ENCODE results near the gene FCN2.

FCN2 gene

GRCh38 chr9:134868751-134869553, 11.7 kb upstream of the FCN2 start:
- Histone ChIP-seq H3K9me3 (ENCODE audit: severe bottlenecking) (no peaks in the 10 kb centered on the region), H3K27ac (ENCODE audit: poor library complexity, severe bottlenecking) (no peak overlapping the region), H3K27me3 (ENCODE audit: insufficient read depth, poor library complexity, severe bottlenecking) (peaks cover under 1% of the 10 kb centered on the region), H3K4me3 (ENCODE audit: severe bottlenecking) (no peak overlapping the region), H3K36me3 (ENCODE audit: low read depth) (no peaks in the 10 kb centered on the region), H3K4me1 (ENCODE audit: insufficient read depth, poor library complexity, severe bottlenecking) (no peaks in the 10 kb centered on the region)
- no peak for ATAC-seq (ENCODE audit: low read depth)
- no peak for DNase-seq (ENCODE audit: low spot score)
- TF ChIP-seq CTCF (IDR thresholded peaks at IDR 0.05; ENCODE audit: poor library complexity, severe bottlenecking): no peak

- Histone ChIP-seq H3K9me3 (ENCODE audit: severe bottlenecking) (no peaks in the 10 kb centered on the region), H3K27ac (ENCODE audit: poor library complexity, severe bottlenecking) (no peak overlapping the region), H3K4me3 (ENCODE audit: severe bottlenecking) (no peak overlapping the region), H3K27me3 (ENCODE audit: insufficient read depth, poor library complexity, severe bottlenecking) (peaks cover 9% of the 10 kb centered on the region), H3K4me1 (ENCODE audit: insufficient read depth, poor library complexity, severe bottlenecking) (no peaks in the 10 kb centered on the region), H3K36me3 (ENCODE audit: low read depth) (no peaks in the 10 kb centered on the region)
- DNase-seq (ENCODE audit: low spot score) (no peak), ATAC-seq (ENCODE audit: low read depth) (no peak)
- no peak for TF ChIP-seq CTCF (IDR thresholded peaks at IDR 0.05; ENCODE audit: poor library complexity, severe bottlenecking)
Measured at GRCh38 chr9:134869554-134870300, 10.9 kb upstream of the FCN2 start.

GRCh38 chr9:134870301-134870694, 10.3 kb upstream of the FCN2 start:
- H3K4me3 ChIP-seq (ENCODE audit: severe bottlenecking): no peak overlapping the region
- H3K4me1 ChIP-seq (ENCODE audit: insufficient read depth, poor library complexity, severe bottlenecking): no peaks in the 10 kb centered on the region
- H3K27ac ChIP-seq (ENCODE audit: poor library complexity, severe bottlenecking): no peak overlapping the region
- ATAC-seq (ENCODE audit: low read depth): no peak
- peaks cover 9% of the 10 kb centered on the region for H3K27me3 ChIP-seq (ENCODE audit: insufficient read depth, poor library complexity, severe bottlenecking)
- no peaks in the 10 kb centered on the region for H3K36me3 ChIP-seq (ENCODE audit: low read depth)
- no peaks in the 10 kb centered on the region for H3K9me3 ChIP-seq (ENCODE audit: severe bottlenecking)
- no peak for TF ChIP-seq CTCF (IDR thresholded peaks at IDR 0.05; ENCODE audit: poor library complexity, severe bottlenecking)
- no peak for DNase-seq (ENCODE audit: low spot score)

- ATAC-seq (ENCODE audit: low read depth): no peak
- H3K4me3 ChIP-seq (ENCODE audit: severe bottlenecking): no peak overlapping the region
- H3K9me3 ChIP-seq (ENCODE audit: severe bottlenecking): no peaks in the 10 kb centered on the region
- no peak for DNase-seq (ENCODE audit: low spot score)
- no peak overlapping the region for H3K27ac ChIP-seq (ENCODE audit: poor library complexity, severe bottlenecking)
- H3K27me3 ChIP-seq (ENCODE audit: insufficient read depth, poor library complexity, severe bottlenecking): peaks cover 16% of the 10 kb centered on the region
- no peak for TF ChIP-seq CTCF (IDR thresholded peaks at IDR 0.05; ENCODE audit: poor library complexity, severe bottlenecking)
- no peaks in the 10 kb centered on the region for H3K36me3 ChIP-seq (ENCODE audit: low read depth)
- H3K4me1 ChIP-seq (ENCODE audit: insufficient read depth, poor library complexity, severe bottlenecking): no peaks in the 10 kb centered on the region
Measured at GRCh38 chr9:134870746-134871662, 9.6 kb upstream of the FCN2 start.

All from RWPE2 (cell line).